HuH-7 (cell line): ENCODE results near the gene TBC1D2B.

ENCODE experiments used
- DNase-seq: peaks from one replicate; pipeline ENCODE4 v3.0.0; 2011; ENCODE audit warnings: low spot score

The TBC1D2B gene

DNA sequence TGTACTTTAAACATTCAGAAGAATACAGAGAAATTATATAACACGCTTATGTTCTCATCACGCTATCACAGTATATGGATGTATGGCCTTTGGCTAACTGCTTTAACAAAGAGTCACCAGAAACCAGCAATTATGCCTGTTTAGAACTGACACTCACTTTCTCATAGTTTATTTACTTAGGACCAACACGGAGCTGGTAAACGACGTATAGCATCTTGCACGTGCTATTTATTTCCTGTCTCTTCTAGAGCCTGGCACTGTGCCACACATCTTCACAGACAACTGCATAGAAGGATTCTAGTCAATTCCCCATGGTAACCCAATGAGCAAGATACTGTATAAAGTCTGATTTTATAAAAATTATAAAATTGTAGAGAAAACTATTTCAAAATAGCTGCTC lies 43.6 kb downstream of the TBC1D2B start:
- no peak for DNase-seq

DNA sequence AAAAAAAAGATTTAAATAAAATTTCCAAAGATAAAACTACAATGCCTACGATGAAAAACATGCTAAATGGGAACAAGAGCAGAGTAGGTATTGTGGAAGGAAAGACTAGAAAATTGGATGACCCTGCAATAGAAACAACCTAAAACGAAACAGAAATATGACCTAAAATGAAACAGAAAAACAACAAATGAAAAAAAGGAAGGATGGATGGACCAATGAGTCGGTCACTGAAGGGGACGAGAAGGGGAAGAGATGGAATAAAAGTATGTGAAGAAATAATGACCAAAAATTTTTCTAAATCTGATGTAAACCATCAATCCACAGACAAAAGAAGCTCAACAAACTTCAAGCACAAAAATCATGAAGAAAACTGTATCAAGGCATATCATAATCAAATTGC lies 44.8 kb downstream of the TBC1D2B start:
- no peak for DNase-seq

DNA sequence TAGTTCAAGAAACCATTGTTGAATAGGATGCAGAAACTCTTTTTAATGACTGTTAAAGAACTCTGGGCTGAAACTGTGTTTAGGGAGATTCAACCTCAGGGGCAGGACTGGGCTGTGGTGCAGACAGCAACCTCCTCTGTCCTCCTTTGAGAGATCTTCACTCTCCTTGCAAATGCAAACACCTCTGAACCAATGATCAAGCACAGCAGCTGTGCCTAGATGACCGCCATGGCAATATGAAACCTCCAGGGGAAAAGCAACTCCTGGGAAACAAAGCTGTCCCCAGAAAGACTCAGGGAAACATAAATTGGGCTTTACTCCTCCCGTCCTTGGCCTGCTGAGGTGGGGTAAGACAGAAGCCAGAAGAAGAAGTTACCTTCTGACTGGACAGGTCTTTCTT lies 52.6 kb downstream of the TBC1D2B start:
- DNase-seq: no peak

DNA sequence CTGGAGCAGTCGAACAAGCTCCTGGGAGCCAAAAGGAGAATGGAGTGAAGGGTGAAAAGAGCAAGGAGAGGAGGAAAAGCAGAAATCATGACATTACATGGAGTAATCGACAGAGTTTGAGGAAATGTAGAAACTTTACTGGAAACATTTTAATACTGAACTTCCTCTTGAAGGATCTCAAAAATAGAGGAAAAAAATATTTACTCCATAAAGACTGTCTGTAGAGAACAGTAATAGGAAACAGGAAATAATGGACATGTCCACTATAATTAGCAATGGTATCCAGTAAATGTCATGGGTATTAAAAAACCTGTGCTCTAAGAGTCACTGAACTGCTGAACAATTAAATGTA lies 53.0 kb downstream of the TBC1D2B start:
- no peak for DNase-seq

DNA sequence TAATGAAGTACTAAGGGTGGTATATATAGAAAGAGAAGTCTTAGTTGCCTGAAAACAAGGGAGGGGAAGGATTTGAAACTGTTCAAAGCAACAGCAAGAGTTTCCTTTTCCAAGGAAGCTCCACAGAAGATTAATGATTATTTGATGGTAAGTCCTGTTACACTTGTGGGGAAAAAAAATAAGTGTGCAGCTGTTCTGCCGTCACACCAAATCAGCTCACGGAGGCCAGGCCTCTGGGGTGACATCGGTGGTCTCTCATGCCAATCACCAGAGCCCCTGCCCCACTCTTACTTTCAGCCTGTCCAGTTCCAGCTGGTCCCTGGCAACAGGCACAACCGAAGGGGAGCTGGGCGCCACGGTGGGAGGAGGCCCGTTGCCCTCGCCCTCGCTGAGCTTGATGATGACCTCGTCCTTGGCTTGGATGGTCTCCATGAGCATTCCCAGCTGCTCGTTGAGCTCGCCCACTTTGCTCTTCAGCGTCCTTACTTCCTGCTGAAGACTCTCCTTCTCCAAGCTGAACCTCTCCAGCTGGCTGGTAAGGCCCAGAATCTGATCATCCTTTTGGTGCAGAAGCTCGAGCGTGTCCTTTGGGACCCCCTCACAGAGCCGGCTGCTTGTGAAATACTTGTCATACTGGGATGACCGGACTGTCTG lies 53.5 kb downstream of the TBC1D2B start:
- no peak for DNase-seq

DNA sequence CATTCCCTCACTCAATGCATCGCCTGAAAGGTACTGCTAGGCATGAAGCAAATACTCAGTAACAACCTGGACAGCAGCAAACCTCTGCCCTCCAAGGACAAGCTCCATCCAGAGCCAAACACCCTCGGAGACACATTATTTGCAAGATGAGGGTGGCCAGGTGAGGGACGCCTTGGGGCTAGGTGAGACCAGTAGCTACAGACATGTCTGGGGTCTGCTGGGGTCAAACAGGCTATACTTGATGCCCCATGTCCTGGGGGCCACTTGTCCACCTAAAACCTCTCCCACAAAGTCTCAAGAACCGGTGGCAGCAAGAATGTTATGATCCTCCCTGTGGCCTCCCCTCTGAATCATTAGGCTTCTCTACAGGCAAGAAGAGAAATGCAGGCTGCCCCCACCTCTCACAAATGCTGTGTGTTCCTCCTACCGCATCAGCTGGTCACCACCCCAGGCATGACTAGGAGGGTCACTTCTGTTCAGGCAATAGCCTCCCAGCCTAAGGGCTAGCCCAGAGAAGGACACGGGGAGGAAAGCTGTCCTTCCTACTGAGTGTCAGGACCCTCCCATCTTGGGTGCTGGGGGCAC lies 54.3 kb downstream of the TBC1D2B start:
- no peak for DNase-seq

DNA sequence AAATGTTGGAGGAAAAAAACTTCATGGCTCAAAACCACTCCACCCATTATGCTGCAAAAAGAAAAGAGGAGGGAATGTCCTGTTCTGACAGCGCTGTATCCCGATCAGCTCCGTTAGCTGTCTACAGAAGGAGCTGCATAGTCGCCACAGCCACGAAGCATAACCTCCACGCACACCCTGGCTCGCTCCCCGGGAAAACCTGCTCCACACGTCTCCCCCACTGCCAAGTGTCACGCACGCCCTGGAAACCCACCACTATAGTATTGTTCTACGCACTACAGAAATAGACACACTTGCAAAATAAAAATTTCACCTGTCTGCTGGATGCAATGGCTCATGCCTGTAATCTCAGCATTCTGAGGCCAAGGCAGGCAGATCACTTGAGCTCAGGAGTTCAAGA lies 55.8 kb downstream of the TBC1D2B start:
- no peak for DNase-seq

DNA sequence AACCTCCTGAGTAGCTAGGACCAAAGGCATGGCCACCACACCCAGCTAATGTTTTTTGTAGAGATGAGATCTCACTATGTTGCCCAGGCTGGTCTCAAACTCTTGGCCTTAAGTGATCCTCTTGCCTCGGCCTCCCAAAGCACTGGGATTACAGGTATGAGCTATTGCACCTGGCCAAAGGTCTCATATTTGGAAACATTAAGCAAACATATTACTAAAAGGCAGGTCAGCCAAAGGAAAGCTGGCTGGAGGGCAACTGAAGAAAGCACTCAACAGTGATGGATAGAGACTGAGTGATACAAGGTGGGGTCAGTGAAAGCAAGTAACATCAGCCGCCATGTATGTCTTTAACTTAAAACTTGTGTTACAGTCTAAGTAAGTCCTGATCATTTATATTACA lies 57.5 kb downstream of the TBC1D2B start:
- no peak for DNase-seq

DNA sequence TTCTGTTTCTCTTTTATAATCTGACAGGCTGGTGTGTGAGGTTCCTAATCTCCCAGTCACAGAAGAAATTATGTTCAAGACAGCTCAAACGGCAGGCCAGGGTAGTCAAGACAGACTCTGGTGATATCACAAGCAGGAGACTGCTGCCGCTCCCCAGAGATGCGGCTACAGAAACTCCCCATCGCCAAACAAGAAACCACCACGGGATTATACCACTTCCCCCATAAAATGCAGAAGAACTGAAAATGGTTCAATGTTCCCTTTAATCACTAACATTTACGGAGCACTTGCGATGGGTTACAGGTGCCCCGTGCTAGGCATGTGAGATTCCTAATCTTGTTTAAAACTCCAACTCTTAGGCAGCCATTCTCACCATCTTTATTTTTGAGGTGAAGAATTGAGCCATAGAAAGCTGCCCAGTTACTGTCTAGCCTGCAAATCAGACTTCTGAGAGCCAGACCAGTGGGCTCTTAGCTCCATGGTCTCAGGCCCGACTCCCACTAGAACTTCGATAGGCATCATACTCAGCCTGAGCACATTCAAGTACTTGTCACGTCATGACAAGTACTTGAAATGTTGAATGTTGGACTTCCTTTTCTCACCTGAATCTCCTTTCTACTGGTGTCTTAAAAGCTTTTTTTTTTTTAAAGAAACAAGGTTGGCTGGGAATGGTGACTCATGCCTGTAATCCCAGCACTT lies 58.4 kb downstream of the TBC1D2B start:
- no peak for DNase-seq

DNA sequence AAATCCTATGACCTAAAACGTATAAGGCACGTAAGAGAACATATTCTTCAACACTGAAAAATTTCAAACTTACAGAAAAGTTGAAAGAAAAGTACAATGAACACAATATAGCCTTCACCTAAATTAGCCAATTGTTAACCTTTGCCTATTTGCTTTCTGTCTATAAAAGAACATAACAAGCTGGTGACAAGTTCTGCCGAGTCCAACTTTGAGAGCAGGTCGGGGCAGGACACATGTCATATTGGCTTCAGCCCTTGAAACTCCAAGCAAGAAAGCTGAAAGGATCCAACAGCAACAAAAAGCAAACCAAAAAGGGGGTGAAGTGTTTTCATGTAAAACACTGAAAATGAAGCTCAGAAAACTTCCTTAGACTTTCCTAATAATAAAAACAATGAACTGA lies 59.1 kb downstream of the TBC1D2B start:
- no peak for DNase-seq

DNA sequence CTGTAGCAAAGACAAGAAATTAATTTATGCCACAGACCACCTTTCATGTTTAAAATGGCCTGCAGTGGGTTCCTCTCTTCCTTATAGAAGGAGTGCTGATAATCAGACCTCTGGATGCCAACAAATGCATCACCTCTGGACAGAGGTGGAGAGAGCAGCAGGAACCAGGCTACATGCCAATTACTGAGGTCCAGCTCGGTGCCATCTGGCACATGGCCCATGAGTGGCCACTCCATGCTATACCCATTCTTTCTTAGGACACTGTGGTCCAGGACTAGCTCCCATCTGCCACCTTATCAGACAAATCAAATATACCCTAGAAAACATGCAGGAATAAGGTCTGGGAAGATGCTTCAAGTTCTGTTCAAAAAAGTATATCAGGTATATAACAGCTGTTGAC lies 60.7 kb downstream of the TBC1D2B start:
- no peak for DNase-seq

DNA sequence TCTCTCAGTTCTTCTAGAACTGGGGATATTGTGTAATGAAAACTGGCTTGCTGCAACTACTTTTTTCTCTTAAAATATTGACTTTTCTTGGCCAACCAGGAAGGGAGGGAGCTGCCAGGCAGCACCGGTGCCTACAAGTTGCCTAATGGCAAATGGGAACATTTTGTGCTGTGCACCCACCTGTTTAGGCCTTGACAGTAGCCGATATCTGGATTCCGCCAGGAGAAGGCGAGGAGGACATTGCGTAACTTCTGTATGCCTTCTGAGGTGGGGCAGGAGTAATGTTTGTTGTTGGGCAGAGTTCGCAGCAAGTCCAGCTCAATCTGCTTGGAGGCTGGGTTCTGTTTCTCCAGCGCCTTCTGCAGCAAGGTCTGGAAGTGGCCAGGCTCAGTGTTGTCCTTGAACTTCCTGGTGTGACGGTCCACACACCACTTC lies 64.9 kb downstream of the TBC1D2B start:
- peak; percentile 78 for DNase-seq

DNA sequence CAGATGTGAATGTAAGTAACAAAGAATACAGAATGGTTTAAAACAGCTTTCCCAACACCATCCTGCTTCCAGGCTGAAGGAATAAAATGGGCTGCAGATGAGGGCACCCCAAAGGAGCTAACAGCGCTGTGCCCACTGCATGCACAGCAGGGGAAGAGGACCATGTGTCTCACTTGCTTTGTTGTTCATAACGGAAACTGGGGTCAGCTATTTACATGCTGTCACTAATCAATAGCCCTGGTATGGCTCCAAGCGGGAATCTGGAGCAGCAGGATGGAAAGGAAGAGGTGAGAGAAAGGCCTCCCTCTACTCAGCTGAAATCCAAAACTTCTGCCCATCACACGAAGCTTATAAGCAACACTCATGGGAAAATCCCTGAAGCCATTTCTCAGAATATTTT lies 67.4 kb downstream of the TBC1D2B start:
- DNase-seq: no peak

DNA sequence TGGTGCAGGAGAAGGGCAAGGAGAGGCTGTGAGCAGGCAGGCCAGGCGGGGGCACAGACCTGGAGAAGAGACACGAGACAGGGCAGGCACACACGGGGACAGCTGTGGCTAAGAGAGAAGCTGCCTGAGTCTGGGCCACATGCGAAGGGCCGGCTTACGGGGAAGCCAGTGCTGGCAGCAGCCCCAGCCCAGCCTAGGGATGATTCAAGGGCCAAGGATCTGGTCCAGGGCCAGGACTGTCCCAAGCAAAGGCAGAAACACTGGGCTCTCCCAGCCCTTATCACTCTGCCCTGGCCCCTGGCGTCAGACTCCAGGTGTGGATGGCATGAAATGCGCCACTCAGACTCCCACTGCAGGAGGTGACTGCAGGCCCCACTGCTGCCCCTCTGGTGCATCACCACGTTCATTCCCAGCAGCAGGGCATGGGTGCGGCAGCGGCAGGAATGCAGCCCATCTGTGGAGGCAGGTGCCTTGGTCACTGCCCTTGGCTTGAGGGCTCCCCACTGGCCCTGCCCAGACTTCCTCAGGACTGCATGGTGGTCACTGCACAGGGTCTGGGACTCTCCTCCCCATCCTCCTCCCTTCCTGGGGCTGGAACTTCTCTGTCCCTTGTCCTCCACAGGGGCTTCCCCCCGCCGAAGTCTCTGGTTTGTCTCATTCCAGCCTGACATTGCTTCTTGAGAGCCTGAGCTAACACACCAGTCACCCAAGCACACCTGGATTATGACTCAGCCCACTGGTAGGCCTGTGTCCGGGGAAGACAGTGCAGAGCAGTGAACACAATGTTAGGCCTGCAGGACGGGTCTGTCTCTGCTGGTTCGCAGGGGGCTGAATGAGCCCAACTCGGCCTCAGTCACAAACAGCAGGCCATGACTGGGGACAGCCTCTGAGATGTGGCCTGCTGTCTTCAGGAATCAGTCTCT lies 69.3 kb downstream of the TBC1D2B start:
- no peak for DNase-seq

DNA sequence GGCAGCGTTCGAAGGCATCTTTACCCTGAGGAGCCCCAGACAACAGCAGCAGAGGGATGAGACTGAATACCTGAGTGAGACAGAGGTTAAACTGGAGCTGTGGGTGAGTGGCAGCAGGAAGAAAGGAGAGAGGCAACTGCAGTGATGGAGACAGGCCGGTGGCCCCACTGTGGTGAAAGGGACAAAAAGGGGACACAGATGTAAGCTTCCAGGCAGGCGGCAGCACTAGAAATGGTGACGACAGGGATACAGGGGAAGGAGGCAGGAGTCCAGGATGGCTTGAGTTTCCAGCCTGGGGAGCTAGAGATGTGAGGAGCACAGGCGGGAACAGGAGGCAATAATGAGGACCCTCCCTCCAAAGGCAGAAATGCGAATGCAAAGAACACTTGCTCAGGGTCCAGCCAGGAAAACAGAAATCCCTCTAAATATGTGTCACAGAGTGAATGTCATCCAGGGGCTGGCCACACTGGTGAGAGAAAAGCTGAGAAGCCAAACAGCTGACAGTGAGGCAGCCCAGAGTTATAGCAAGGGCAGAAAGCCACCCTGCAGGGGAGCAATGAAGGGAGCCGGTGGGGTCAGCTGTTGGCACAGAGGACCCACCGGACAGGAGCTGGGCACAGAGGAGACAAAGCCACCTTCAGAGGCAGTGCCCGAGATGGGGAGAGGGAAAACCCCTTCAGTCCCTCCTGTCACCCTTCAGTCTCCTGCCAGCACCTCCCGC lies 70.1 kb downstream of the TBC1D2B start:
- no peak for DNase-seq

DNA sequence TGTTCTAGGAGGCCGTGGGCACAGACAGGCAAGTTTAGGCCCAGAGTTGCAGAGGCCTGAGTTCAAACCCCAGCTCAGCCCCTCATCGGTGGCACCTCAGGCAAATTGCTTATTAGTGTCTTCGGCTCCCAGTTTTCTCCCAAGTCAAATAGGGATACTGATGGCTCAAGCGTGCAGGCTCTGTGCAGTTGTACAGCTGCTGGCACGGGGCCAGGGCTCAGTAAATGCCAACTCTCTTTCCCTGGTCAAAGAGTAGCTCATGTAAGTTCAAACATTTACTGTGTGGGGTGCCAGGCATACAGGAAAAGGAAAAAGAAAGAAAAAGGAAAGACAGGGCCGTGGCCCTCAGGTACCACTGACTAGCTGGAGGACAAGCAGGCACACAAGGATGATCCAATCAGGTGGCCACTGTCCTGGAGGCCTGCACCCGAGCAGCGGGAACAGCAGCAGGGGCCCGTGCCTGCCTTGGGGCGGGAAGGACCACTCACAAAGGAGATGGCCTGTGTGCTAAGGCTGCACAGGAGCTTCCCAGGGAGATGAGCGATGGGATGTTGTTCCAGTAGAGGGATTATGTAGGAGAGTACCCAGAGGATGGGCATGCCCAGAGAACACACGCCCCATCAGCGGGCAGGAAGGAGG lies 70.8 kb downstream of the TBC1D2B start:
- no peak for DNase-seq

DNA sequence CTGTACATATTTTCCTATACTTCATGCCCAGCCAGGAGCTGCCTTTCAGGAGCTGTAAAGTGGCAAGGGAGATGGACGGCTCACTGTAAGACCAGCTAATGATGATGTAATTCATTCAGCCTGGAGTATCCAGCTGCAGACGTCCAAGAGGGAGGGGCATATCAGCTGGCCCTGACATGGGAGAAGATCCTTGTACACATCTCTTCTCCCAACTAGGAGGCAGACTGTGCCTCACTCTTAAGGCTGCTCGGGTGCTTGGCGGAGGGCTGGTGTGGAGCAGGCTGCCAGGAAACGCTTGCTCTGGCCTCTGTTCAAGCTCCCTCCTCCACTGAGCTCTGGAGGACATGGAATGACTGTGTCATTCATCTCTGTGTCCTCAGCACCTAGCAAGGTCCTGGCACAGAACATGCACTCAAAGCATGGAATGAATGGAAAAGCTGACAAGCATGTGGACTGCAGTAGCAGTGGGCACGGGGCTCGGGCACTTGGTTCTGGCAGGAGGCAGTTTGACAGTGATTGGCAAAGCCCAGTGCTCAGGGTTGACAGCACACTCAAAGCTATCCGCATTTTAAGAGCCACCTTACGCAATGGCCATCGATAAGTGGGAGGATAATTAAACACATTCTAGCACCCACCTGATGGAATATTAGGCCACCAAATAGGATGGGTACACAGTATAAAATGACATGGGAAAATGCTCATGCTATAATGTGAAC lies 72.4 kb downstream of the TBC1D2B start:
- DNase-seq: no peak

DNA sequence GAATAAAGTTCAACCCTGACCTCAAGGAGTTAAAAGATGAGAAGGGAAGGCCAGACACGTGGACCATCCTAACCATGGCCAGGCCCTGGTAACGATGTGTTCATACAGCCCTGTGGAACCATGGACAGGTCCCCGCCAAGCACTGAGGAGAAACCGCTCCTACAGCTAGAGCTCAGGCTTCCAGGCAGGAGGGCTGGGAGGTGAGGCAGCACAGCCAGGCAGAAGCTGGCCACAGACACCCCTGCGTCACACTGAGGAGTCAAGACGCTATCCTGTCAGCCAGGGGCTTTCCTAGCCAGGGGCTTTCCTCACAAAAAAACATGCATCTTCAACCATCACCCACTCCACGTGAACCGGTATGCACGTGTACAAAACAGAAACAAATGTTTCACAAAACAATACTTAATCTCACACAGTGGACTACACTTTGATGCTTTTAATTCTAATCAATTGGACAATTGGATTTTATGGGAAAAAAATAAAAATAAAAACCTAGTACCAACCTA lies 73.2 kb downstream of the TBC1D2B start:
- no peak for DNase-seq

DNA sequence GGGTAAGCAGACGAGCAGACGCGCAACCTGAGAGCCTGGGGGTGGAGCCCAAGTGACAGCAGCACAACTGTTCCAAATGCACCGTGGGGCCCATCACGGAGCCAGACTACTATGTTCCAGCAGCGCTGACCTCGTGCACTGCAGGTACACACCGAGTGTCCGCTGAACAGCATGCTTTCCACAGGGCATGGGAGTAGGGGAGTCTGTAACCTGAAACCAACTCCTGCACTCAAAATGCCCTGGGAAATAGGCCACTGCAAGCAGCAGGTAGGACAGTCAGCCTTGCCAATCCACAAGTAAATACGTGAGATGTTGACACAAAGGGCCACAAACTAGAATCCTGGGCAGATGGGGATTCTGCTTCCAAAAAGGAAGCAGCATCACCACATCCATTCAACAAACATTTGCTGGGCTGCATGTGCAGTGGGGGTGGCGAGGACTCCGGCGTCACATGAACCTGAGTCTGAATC lies 73.9 kb downstream of the TBC1D2B start:
- DNase-seq: no peak

DNA sequence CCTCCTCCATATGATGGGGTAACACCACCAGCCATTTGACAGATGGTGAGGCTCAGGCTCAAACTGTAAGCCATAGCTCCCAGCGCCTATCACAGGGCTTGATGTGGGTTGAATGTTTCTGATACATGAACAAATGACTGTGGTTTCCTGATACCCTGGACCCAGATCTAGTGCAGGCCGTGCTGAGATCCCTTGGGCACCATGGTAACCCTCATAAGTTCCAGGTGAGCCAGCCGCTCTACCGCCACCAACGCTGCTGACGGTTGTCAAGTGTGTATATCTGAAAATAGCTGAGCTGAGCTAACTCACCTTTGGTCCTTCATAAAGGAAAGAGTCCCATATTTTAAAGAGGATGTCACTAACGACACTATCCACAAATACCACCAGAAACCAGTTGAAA lies 74.5 kb downstream of the TBC1D2B start:
- DNase-seq: no peak

DNA sequence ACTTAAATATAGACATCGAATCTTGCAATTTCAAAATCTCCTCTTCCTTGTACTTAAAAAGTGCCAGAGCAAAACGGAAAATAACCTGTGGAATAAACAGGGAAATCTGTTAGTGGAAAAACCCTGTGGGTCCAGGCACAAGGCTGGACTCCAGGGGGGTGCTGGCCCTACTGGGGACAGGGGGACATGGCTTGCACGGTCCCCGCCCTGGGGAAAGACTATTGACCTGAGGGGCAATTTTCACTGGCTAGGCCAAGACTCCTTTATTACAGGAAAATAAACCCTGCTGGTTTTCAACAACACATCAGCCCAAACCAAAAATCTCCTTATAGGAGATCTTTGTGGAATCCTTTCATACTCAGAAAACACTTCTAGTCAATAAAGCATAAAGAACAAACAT lies 75.9 kb downstream of the TBC1D2B start:
- no peak for DNase-seq
